ENCODE data around the gene EPB41L2.

Gene EPB41L2

GRCh38 chr6:130847001-130847910 is 215.8 kb downstream of the EPB41L2 start:
- TF ChIP-seq Cebpa-rat (IDR thresholded peaks at IDR 0.05): no peak
- Histone ChIP-seq H3K4me2 (peak overlapping the region; percentile 85), H3K36me3 (peaks cover 7% of the 10 kb centered on the region; the same call in 1 of the 2 replicates), H4K20me1 (no peaks in the 10 kb centered on the region), H3K27me3 (no peaks in the 10 kb centered on the region), H3K4me1 (peaks cover 84% of the 10 kb centered on the region), H3K4me3 (peak overlapping the region; percentile 44), H3K9ac (peak overlapping the region; percentile 42), H3K9me3 (no peaks in the 10 kb centered on the region), H3K27ac (peak overlapping the region; percentile 82)

- Histone ChIP-seq H3K9ac (peak overlapping the region; percentile 42), H3K36me3 (peaks cover 11% of the 10 kb centered on the region), H4K20me1 (no peaks in the 10 kb centered on the region), H3K27me3 (no peaks in the 10 kb centered on the region), H3K4me2 (peak overlapping the region; percentile 85), H3K4me3 (no peak overlapping the region), H3K4me1 (peaks cover 77% of the 10 kb centered on the region), H3K9me3 (no peaks in the 10 kb centered on the region), H3K27ac (peak overlapping the region; percentile 82)
- no peak for TF ChIP-seq Cebpa-rat (IDR thresholded peaks at IDR 0.05)
Observed at GRCh38 chr6:130846501-130846900, 216.5 kb downstream of the EPB41L2 start.

DNA sequence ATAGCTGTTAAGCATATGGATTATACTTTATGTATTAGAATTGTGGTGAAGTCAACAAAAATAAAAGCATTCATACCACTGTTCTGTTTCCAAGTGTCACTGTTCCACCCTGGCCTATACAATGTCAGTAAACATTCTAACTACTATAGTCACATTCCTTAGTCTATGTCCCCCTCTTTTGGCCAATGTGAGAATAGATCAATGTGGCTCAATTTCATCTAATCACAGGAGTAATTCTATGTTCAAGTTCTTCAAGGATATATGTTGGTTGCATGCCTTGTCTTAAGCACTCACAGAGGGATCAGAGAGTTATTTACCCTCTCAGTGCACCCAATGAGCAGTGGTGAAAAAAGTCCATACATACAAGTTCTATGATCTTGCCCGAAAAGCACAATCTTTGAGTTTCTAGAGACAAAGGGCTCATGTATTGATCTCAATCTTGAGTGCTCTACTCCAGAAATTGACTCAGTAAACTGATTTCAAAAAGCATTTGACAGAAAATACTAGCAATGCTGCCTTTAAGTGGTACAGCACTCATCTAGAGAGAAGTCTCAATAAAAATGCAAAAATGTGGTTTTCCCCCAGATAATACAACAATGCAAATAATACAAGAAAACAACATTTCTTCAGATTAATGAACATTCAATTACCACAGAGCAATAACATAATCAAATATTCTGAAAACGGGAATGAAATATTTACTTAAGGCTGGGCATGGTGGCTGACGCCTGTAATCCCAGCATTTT is 219.3 kb downstream of the EPB41L2 start:
- no peak overlapping the region for H3K27ac ChIP-seq
- H4K20me1 ChIP-seq: no peaks in the 10 kb centered on the region
- peaks cover 24% of the 10 kb centered on the region for H3K36me3 ChIP-seq
- H3K4me2 ChIP-seq: no peak overlapping the region
- no peaks in the 10 kb centered on the region for H3K9me3 ChIP-seq
- no peak for TF ChIP-seq Cebpa-rat (IDR thresholded peaks at IDR 0.05)
- H3K9ac ChIP-seq: no peak overlapping the region
- H3K4me1 ChIP-seq: peaks cover 52% of the 10 kb centered on the region
- H3K4me3 ChIP-seq: no peak overlapping the region
- no peaks in the 10 kb centered on the region for H3K27me3 ChIP-seq

DNA sequence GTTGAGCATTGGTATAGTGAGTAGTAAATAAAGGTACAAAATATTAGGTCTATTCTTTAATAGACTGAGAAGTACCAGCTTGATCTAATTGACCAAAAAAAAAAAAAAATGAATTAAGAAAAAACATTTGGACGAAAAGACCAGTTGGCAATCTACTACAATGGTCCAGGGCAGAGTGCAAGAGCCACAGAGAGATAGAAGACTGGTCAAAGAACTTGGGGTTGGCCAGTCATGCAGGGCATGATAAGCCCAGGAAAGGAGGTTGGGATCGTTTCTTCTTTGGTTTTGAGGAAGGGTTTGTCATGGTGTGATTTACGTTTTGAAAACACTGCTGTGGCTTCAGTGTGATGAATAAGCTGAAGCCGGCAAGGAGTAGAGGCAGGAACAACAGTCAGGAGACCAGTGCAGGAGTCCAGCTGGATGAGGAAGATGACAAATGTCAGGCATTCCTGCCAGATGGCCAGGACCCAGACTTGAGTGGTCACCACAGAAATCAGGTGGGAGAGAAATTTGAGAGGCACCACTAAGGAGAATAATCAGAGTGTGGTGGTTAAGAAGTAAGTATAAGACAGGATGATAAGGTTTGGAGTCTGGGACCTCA is 221.8 kb downstream of the EPB41L2 start:
- Histone ChIP-seq H3K4me1 (peaks cover 32% of the 10 kb centered on the region), H3K27me3 (no peaks in the 10 kb centered on the region), H4K20me1 (no peaks in the 10 kb centered on the region), H3K9ac (no peak overlapping the region), H3K27ac (no peak overlapping the region), H3K36me3 (peaks cover 29% of the 10 kb centered on the region), H3K9me3 (no peaks in the 10 kb centered on the region), H3K4me2 (no peak overlapping the region), H3K4me3 (no peak overlapping the region)
- no peak for TF ChIP-seq Cebpa-rat (IDR thresholded peaks at IDR 0.05)

- Histone ChIP-seq H3K4me1 (peaks cover 20% of the 10 kb centered on the region), H3K27ac (no peak overlapping the region), H3K4me3 (no peak overlapping the region), H3K4me2 (no peak overlapping the region), H3K27me3 (no peaks in the 10 kb centered on the region), H3K9ac (no peak overlapping the region), H3K9me3 (no peaks in the 10 kb centered on the region), H4K20me1 (no peaks in the 10 kb centered on the region), H3K36me3 (peaks cover 29% of the 10 kb centered on the region)
- no peak for TF ChIP-seq Cebpa-rat (IDR thresholded peaks at IDR 0.05)
Observed at GRCh38 chr6:130840050-130840449, 223.0 kb downstream of the EPB41L2 start.

DNA sequence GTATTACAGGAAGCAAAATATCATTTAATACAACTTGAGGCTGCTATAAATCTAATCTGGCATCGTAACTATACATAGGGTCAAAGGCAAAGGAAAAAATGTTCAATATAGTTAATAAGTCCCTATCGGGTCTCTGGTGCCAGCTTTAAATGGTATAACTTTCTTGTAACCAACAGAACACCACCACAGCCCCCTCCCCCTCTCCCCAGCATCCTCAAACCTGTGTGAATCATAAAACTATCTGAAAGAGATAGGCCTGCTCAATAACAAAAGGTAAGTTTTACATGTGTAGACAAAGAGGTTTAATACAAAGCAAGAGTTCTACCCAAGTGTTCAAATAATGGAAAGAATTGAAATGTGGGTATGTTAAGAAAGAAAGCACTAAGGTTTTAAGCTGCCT is 223.7 kb downstream of the EPB41L2 start:
- Histone ChIP-seq H3K4me1 (peaks cover 15% of the 10 kb centered on the region), H3K27ac (no peak overlapping the region), H3K4me2 (no peak overlapping the region), H4K20me1 (no peaks in the 10 kb centered on the region), H3K9ac (no peak overlapping the region), H3K36me3 (peaks cover 29% of the 10 kb centered on the region), H3K9me3 (no peaks in the 10 kb centered on the region), H3K4me3 (no peak overlapping the region), H3K27me3 (no peaks in the 10 kb centered on the region)
- no peak for TF ChIP-seq Cebpa-rat (IDR thresholded peaks at IDR 0.05)

DNA sequence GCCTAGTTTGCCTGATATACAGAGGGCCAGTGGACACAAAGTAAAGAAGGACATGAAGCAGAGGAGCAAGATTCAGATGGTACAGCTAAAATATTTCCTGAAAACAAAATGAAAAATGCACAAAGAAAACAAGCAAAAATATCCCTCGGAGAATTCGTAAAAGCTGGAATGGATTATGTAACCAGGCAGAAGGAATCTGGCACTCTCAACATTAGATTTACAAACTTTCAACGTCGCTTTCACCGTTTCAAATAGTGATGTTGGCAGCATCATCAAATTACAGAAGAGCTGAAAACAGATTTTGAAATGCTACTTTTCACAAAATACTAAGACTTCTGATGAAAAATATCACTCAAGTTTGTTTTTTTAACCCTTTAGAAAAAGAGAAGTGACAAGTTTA is 224.1 kb downstream of the EPB41L2 start:
- Histone ChIP-seq H3K9me3 (no peaks in the 10 kb centered on the region), H4K20me1 (no peaks in the 10 kb centered on the region), H3K4me1 (peaks cover 11% of the 10 kb centered on the region), H3K36me3 (peaks cover 29% of the 10 kb centered on the region), H3K27me3 (no peaks in the 10 kb centered on the region), H3K4me2 (no peak overlapping the region), H3K27ac (no peak overlapping the region), H3K9ac (no peak overlapping the region), H3K4me3 (no peak overlapping the region)
- no peak for TF ChIP-seq Cebpa-rat (IDR thresholded peaks at IDR 0.05)

GRCh38 chr6:130838250-130838860 is 224.7 kb downstream of the EPB41L2 start:
- no peaks in the 10 kb centered on the region for H4K20me1 ChIP-seq
- no peak overlapping the region for H3K9ac ChIP-seq
- H3K9me3 ChIP-seq: no peaks in the 10 kb centered on the region
- no peaks in the 10 kb centered on the region for H3K27me3 ChIP-seq
- peaks cover 29% of the 10 kb centered on the region for H3K36me3 ChIP-seq
- TF ChIP-seq Cebpa-rat (IDR thresholded peaks at IDR 0.05): no peak
- H3K4me2 ChIP-seq: no peak overlapping the region
- H3K4me3 ChIP-seq: no peak overlapping the region
- H3K4me1 ChIP-seq: 0 out of 2 replicates have a peak, but pooled peaks cover 9% of the 10 kb centered on the region
- H3K27ac ChIP-seq: no peak overlapping the region

GRCh38 chr6:130837067-130837466 is 226.0 kb downstream of the EPB41L2 start:
- Histone ChIP-seq H3K36me3 (peaks cover 29% of the 10 kb centered on the region), H3K27ac (no peak overlapping the region), H3K4me2 (no peak overlapping the region), H3K9me3 (no peaks in the 10 kb centered on the region), H3K4me3 (no peak overlapping the region), H3K4me1 (0 out of 2 replicates have a peak, but pooled peaks cover 4% of the 10 kb centered on the region), H3K9ac (no peak overlapping the region), H4K20me1 (no peaks in the 10 kb centered on the region), H3K27me3 (no peaks in the 10 kb centered on the region)
- no peak for TF ChIP-seq Cebpa-rat (IDR thresholded peaks at IDR 0.05)

All from BLaER1 (cell line).